AG08396 (cell line): ENCODE results near the gene PRODH2.
"Not testable (repeated sequence)": the region's sequence is repeated elsewhere in the genome, so short reads cannot be mapped to it uniquely, and the experiment has no call there.

ENCODE experiments used
- DNase-seq: peaks from one replicate; pipeline ENCODE4 v3.0.0; 2012; ENCODE audit warnings: low spot score, mixed read lengths

Gene PRODH2

GRCh38 chr19:35843676-35844481, 31.2 kb upstream of the PRODH2 start:
- DNase-seq: no peak

GRCh38 chr19:35842666-35843272, 30.1 kb upstream of the PRODH2 start:
- no peak for DNase-seq

GRCh38 chr19:35841961-35842595, 29.4 kb upstream of the PRODH2 start:
- no peak for DNase-seq

GRCh38 chr19:35836096-35836495, 23.5 kb upstream of the PRODH2 start:
- DNase-seq: not testable (repeated sequence)

DNA sequence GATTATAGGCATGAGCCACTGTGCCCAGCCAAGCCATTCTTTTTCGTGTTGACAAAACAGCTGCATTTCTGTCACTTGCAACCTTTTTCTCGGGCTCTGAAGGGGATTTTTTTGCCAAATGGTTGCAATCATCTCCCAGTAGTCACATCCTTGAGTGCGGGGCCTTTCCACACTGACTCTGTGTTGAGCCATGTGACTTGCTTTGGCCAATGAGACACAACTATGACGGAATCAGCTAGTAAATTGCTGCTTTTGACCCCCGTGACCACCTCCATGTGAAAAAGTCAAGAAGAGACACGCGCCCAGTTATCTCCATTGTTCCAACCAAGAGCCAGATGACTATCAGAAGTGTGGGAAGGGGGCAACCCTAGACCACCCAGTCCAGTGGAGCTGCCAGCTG, 21.3 kb upstream of the PRODH2 start:
- no peak for DNase-seq

- no peak for DNase-seq
Observed at GRCh38 chr19:35832054-35832453, 19.4 kb upstream of the PRODH2 start.

- no peak for DNase-seq
Observed at GRCh38 chr19:35830986-35831385, 18.3 kb upstream of the PRODH2 start.

GRCh38 chr19:35828692-35829301, 16.2 kb upstream of the PRODH2 start:
- peak; percentile 78 for DNase-seq

DNA sequence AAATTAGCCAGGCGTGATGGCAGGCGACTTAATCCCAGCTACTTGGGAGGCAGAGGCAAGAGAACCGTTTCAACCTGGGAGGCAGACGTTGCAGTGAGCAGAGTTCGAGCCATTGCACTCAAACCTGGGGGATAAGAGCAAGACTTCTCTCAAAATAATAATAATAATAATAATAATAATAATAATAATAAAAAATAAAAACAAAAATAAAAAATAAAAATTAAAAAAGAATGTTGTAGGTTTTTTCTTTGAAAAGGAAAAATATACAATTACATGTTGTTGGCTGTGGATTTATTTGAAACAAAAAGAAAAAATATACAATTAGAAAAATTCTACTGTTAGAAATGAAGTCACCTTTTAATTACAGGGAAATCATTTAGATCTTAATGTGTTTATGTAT, 11.5 kb upstream of the PRODH2 start:
- no peak for DNase-seq

GRCh38 chr19:35822579-35822978, 9.9 kb upstream of the PRODH2 start:
- DNase-seq: no peak

DNA sequence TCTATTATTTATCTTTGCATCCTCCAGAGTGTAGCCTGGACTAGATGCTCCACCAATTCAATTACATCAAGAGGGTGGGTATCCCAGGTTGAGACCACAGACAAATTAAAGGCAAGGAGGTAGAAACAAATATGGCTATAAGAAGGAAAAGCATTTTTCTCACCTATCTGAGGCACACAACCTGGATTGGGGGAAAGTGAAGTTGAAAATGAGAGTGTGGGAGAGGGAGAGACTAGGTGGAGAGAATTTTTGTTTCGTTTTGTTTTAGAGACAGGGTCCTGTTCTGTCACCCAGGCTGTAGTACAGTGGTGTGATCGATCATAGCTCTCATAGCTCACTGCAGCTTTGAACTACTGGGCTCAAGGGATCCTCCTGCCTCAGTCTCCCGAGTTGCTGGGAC, 5.8 kb upstream of the PRODH2 start:
- no peak for DNase-seq

- no peak for DNase-seq
Observed at GRCh38 chr19:35816846-35817245, 4.2 kb upstream of the PRODH2 start.

DNA sequence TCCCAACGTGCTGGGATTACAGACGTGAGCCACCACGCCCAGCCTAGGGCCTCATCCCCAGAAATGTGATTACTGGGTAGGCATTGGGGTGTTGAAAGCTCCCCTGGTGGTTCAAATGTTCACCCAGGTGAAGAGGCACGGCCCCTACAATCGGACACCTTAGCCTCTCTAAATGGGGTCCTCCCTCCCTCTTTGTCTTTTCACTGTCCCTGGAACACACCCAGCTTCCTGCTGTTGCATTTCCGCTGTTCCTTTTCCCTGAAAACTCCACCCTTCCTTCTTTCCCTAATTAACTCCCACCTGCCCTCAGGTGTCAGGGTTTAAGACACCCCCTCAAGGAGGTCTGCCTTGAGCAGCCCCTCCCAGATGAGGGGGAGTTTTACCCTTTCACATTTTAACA, 3.6 kb upstream of the PRODH2 start:
- DNase-seq: no peak

GRCh38 chr19:35813043-35813890, 622 bp upstream of the PRODH2 start:
- no peak for DNase-seq

DNA sequence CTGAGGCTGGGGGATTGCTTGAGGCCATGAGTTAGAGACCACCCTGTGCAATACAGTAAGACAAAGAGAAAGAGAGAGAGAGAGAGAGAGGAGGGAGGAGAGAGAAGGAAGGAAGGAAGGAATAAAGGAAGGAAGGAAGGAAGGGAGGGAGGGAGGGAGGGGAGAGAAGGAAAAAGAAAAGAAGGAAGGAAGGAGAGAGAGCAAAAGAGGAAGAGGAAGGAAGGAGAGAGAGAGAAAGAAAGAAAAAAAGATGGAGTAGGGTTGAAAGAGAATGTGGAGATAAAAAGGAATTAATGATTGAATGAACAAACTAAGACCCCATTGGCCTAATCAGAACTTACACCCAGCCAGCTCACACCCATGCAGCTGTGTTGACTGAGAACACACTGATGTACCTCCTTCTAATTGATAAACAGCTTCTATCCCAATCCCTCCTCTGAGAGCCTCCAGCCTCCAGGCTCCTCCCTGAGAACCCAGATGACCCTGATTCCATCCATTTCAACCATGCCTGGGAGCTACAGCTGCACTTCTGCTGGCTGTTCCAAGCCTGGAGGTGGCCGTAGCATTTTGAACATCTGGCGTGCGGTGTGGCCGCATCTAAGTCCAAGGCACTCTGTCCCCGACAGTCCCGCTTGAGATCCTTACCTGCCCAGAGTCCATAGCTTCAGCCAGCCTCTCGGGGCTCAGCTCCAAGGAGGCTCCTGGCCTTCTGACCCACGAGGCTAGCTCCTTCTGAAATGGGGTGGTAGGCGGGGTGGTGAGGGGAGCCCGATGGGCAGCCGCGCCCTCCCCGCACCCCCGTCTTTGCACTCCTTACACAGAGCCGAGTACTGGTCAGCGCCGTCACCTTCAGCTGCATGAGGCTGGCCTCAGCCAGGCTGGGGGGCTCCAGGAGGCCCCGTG, 1.1 kb downstream of the PRODH2 start:
- no peak for DNase-seq

GRCh38 chr19:35807633-35808032, 5.0 kb downstream of the PRODH2 start:
- no peak for DNase-seq

DNA sequence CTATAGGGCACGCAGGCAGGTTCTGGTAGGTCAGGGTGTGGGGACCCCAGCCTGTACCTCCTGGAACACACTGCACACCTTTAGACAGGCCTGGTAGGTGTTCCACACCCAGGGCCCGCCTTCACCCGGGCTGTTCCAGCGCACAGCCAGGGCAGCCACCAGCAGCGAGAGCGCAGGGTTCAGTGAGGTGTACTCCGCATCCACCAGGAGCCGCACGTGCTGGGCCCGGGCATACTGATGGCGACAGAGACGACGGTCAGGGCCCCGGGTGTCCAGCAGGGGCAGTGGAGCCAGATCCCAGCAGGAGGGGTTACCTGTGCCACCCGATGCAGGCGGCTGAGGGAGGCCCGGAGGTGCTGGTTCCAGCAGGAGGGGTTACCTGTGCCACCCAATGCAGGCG, 6.0 kb downstream of the PRODH2 start:
- no peak for DNase-seq

DNA sequence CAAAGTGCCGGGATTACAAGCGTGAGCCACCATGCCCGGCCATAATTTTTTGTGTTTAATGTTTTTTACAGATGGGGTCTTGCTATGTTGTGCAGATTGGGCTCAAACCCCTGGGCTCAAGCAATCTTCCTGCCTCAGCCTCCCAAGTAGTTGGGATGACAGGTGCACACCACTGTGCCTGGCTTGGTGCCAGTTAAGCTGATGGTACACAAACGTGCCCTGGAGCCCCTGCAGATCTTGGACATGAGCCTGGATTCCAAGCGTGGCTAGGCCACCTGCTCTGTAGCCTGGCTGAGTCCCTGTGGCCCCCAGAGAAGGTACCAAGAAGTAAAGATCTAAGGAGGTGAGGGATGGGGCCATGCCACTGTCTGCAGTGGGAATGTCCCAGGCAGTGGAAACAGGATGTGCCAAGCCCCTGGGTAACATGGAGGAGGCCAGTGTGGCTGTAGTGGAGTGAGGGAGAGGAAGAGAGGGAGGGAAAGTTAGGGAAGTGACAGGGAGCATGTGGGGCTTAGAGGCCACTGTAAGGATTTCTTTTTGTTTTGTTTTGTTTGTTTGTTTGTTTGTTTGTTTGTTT, 7.0 kb downstream of the PRODH2 start:
- DNase-seq: no peak

GRCh38 chr19:35801828-35802227, 10.8 kb downstream of the PRODH2 start:
- DNase-seq: no peak

DNA sequence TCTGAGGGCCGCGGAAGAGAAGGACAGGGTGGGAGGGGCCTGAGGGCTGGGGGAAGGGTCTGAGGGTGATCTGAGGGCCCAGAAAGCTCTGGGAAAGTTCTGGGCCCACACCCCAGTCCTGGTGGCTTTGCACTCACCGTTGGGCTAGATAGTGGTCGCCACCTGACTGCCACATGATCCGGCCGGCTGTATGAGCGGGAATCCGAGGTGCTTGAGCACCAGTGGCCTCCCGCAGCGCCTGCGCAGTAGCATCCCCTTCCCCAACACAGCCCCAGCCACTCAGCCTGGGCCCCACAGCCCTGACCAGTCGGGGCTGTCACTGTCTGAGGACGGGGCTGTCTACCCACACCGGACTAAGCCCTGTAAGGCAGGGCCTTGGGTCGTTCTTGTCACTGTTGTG, 15.0 kb downstream of the PRODH2 start:
- DNase-seq: no peak
